ENCODE measurements around the gene ANKS1B.

DNA sequence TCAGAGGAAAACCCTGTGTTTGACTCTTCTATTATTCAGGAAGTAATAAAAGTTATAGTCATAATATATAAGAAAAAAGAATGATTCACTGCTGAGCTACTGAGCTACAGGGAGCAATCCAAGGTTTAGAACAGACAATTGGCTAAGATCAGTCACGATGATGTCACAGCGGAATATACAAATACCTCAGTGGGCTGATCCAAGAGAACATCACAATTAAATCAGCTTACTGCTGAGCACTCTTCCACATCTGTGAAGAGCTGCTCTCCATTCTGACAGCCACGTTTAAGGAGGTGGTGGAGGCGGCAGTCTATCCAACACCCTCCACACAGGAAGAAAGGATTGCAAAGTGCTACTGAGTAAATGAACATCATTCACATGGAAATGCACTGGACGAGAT lies 1068.6 kb downstream of the ANKS1B start:
- no peak for TF ChIP-seq POLR2A (IDR thresholded peaks at IDR 0.05)
- TF ChIP-seq, protein P1, sequence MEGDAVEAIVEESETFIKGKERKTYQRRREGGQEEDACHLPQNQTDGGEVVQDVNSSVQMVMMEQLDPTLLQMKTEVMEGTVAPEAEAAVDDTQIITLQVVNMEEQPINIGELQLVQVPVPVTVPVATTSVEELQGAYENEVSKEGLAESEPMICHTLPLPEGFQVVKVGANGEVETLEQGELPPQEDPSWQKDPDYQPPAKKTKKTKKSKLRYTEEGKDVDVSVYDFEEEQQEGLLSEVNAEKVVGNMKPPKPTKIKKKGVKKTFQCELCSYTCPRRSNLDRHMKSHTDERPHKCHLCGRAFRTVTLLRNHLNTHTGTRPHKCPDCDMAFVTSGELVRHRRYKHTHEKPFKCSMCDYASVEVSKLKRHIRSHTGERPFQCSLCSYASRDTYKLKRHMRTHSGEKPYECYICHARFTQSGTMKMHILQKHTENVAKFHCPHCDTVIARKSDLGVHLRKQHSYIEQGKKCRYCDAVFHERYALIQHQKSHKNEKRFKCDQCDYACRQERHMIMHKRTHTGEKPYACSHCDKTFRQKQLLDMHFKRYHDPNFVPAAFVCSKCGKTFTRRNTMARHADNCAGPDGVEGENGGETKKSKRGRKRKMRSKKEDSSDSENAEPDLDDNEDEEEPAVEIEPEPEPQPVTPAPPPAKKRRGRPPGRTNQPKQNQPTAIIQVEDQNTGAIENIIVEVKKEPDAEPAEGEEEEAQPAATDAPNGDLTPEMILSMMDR (IDR thresholded peaks at IDR 0.05), result no peak

Measured in Peyer's patch (tissue), 4 donors.